H1 (cell line): ENCODE measurements around the gene POMP. TPM values are rescaled to one million over a fixed set of nuclear protein-coding genes. Genes with fewer than 3 reads are reported as not detected.

Source experiments
- CTCF ChIA-PET: fragments of 300-600 bp; sonication (Branson Sonifier 250); formaldehyde crosslinking; loops from one replicate; lab custom pipeline; 2021; ENCODE audit not compliant: partially characterized antibody; lab: Charles Lee
- POLR2A ChIA-PET: fragments of 300-600 bp; sonication (Branson Sonifier 250); formaldehyde crosslinking; loops from one replicate; lab custom pipeline; 2021; ENCODE audit warnings: inconsistent platforms; ENCODE audit not compliant: partially characterized antibody; lab: Charles Lee
- DNase-seq, 2 experiments: peaks; one replicate each; pipeline versions ENCODE4 v3.0.0 to v3.0.0-alpha.2; 2010 to 2022; ENCODE audit warnings: low spot score in 2 of 2, low read depth in 1 of 2, mixed read lengths in 1 of 2
- FAIRE-seq: peaks from 2 replicates; lab custom pipeline; 2011; peaks lifted over from hg19 to GRCh38; lab: Jason Lieb, UNC
- H2AFZ ChIP-seq: 2 replicates; pipeline ENCODE4 v1.8.1; 2012; ENCODE audit warnings: low read length, inconsistent platforms
- H2AK5ac ChIP-seq: 2 replicates; pipeline ENCODE4 v1.6.1; 2013; ENCODE audit warnings: low read depth, low read length
- H2BK120ac ChIP-seq: replicated peaks from 2 replicates; pipeline ENCODE3; 2013; ENCODE audit warnings: low read depth, low read length, inconsistent platforms
- H2BK12ac ChIP-seq: 2 replicates; pipeline ENCODE4 v1.6.1; 2013; ENCODE audit warnings: low read depth, low read length
- H2BK15ac ChIP-seq: 2 replicates; pipeline ENCODE4 v1.6.1; 2013; ENCODE audit warnings: low read length
- H2BK20ac ChIP-seq: 2 replicates; pipeline ENCODE4 v1.6.1; 2013; ENCODE audit warnings: low read length
- H2BK5ac ChIP-seq: 2 replicates; pipeline ENCODE4 v1.6.1; 2013; ENCODE audit warnings: low read depth, low read length
- H3K14ac ChIP-seq: 2 replicates; pipeline ENCODE4 v1.6.1; 2013; ENCODE audit warnings: inconsistent platforms; ENCODE audit not compliant: insufficient read length
- H3K18ac ChIP-seq: 2 replicates; pipeline ENCODE4 v1.6.1; 2013; ENCODE audit warnings: low read length; ENCODE audit errors: extremely low read depth
- H3K23ac ChIP-seq: 2 replicates; pipeline ENCODE4 v1.6.1; 2013; ENCODE audit warnings: inconsistent platforms; ENCODE audit not compliant: insufficient read length
- H3K23me2 ChIP-seq: 2 replicates; pipeline ENCODE4 v1.6.1; 2013; ENCODE audit warnings: low read depth, low read length
- H3K27ac ChIP-seq: 2 replicates; pipeline ENCODE4 v1.6.1; 2011; ENCODE audit warnings: low read depth, low read length, inconsistent platforms
- H3K27me3 ChIP-seq, 4 experiments: replicated peaks in 1 of 4; 1 replicate in 1 of 4; 2 replicates in 3 of 4; pipeline versions ENCODE4 v1.6.1 to v1.8.1; 2011 to 2013; ENCODE audit warnings: low read length in 3 of 4, mild to moderate bottlenecking in 3 of 4, inconsistent platforms in 2 of 4, mixed read lengths in 2 of 4, moderate library complexity in 1 of 4; ENCODE audit not compliant: control insufficient read depth in 3 of 4, insufficient read depth in 3 of 4; ENCODE audit errors: extremely low read depth in 1 of 4
- H3K36me3 ChIP-seq, 4 experiments: 2 replicates each; pipeline versions ENCODE4 v1.6.1 to v1.8.1; 2011 to 2013; ENCODE audit warnings: mild to moderate bottlenecking in 4 of 4, low read length in 3 of 4, moderate library complexity in 2 of 4, control low read depth in 1 of 4, inconsistent platforms in 1 of 4; ENCODE audit not compliant: insufficient read depth in 4 of 4, control insufficient read depth in 2 of 4
- H3K4ac ChIP-seq: replicated peaks from 2 replicates; pipeline ENCODE3; 2013; ENCODE audit warnings: low read length, low read depth, mixed read lengths, inconsistent platforms; ENCODE audit not compliant: insufficient read length
- H3K4me1 ChIP-seq, 4 experiments: replicated peaks in 1 of 4; 1 replicate in 1 of 4; 2 replicates in 3 of 4; pipeline versions ENCODE4 v1.6.1 to v1.8.1; 2011 to 2013; ENCODE audit warnings: low read length in 3 of 4, inconsistent platforms in 2 of 4, mixed read lengths in 1 of 4; ENCODE audit not compliant: insufficient read depth in 4 of 4, control insufficient read depth in 3 of 4
- H3K4me2 ChIP-seq, 2 experiments: 2 replicates each; pipeline versions ENCODE4 v1.6.1 to v1.8.1; 2011 to 2013; ENCODE audit warnings: low read depth in 2 of 2, low read length in 2 of 2, control low read depth in 1 of 2, inconsistent platforms in 1 of 2, mild to moderate bottlenecking in 1 of 2; ENCODE audit not compliant: insufficient read depth in 1 of 2
- H3K4me3 ChIP-seq, 4 experiments: fragments of 200-600, 300-600 bp in 1 of 4; sonication (generic), shearing (Covaris generic), sonication (Bioruptor Twin) in 1 of 4; 2 replicates each; pipeline versions ENCODE4 v1.5.1 to v1.8.1; 2011 to 2016; ENCODE audit warnings: low read length in 4 of 4, low read depth in 3 of 4, control low read depth in 2 of 4, inconsistent platforms in 2 of 4, mild to moderate bottlenecking in 2 of 4, mixed read lengths in 1 of 4, moderate library complexity in 1 of 4; ENCODE audit not compliant: insufficient read depth in 2 of 4; ENCODE audit errors: extremely low read depth in 1 of 4
- H3K56ac ChIP-seq: replicated peaks from 2 replicates; pipeline ENCODE3; 2013; ENCODE audit warnings: low read depth, mild to moderate bottlenecking, mixed read lengths, low read length, inconsistent platforms; ENCODE audit not compliant: insufficient read length
- H3K79me1 ChIP-seq: 2 replicates; pipeline ENCODE4 v1.6.1; 2013; ENCODE audit warnings: low read depth, low read length, control low read depth
- H3K79me2 ChIP-seq, 2 experiments: 2 replicates each; pipeline versions ENCODE4 v1.6.1 to v1.8.1; 2012 to 2013; ENCODE audit warnings: low read length in 2 of 2, mild to moderate bottlenecking in 2 of 2, inconsistent platforms in 1 of 2; ENCODE audit not compliant: insufficient read depth in 2 of 2, control insufficient read depth in 1 of 2
- H3K9ac ChIP-seq, 4 experiments: replicated peaks in 1 of 4; 1 replicate in 1 of 4; 2 replicates in 3 of 4; pipeline versions ENCODE4 v1.6.1 to v1.8.1; 2011 to 2013; ENCODE audit warnings: low read depth in 3 of 4, low read length in 3 of 4, control low read depth in 2 of 4, mild to moderate bottlenecking in 2 of 4, moderate library complexity in 2 of 4, inconsistent platforms in 1 of 4; ENCODE audit errors: extremely low read depth in 1 of 4
- H3K9me3 ChIP-seq, 2 experiments: 2 replicates each; pipeline versions ENCODE4 v1.6.1 to v1.8.1; 2012 to 2013; ENCODE audit warnings: mild to moderate bottlenecking in 2 of 2, moderate library complexity in 2 of 2, control low read depth in 1 of 2, inconsistent platforms in 1 of 2, low read depth in 1 of 2, low read length in 1 of 2, mixed read lengths in 1 of 2; ENCODE audit not compliant: insufficient read depth in 2 of 2
- H4K20me1 ChIP-seq, 2 experiments: replicated peaks in 1 of 2; 2 replicates each; pipeline versions ENCODE3 to v1.8.1; 2011 to 2013; ENCODE audit warnings: inconsistent platforms in 2 of 2, low read length in 2 of 2, mild to moderate bottlenecking in 1 of 2; ENCODE audit not compliant: insufficient read depth in 2 of 2, control insufficient read depth in 1 of 2
- H4K5ac ChIP-seq: 2 replicates; pipeline ENCODE4 v1.6.1; 2013; ENCODE audit warnings: low read length, low read depth, mixed read lengths, inconsistent platforms; ENCODE audit not compliant: insufficient read length
- H4K8ac ChIP-seq: 2 replicates; pipeline ENCODE4 v1.8.0; 2013; ENCODE audit warnings: mild to moderate bottlenecking, moderate library complexity, low read length, inconsistent platforms; ENCODE audit not compliant: insufficient read depth; ENCODE audit errors: extremely low read depth
- H4K91ac ChIP-seq: replicated peaks from 2 replicates; pipeline ENCODE3; 2013; ENCODE audit warnings: low read length, mixed read lengths, inconsistent platforms; ENCODE audit not compliant: insufficient read length
- CHD2 ChIP-seq: IDR thresholded peaks from 2 replicates; pipeline ENCODE4 v1.6.1; 2012; ENCODE audit warnings: low read length, improper control_type of control experiment
- EP300 ChIP-seq, 2 experiments: IDR thresholded peaks; 1 replicate in 1 of 2; 2 replicates in 1 of 2; pipeline ENCODE4 v1.6.1; 2011 to 2012; ENCODE audit warnings: low read depth in 2 of 2, low read length in 2 of 2, mild to moderate bottlenecking in 2 of 2, borderline replicate concordance in 1 of 2, inconsistent platforms in 1 of 2, moderate library complexity in 1 of 2
- EZH2 ChIP-seq: fragments of 200-600 bp; sonication (generic); IDR thresholded peaks from 2 replicates; pipeline ENCODE4 v1.7.1; 2012; ENCODE audit warnings: low read depth, mild to moderate bottlenecking, moderate library complexity, low read length, inconsistent platforms; ENCODE audit not compliant: severe bottlenecking
- FOSL1 ChIP-seq: IDR thresholded peaks from 2 replicates; pipeline ENCODE4 v1.6.1; 2011; ENCODE audit warnings: mild to moderate bottlenecking, low read depth, low read length, moderate library complexity; ENCODE audit not compliant: insufficient read depth
- GABPA ChIP-seq: IDR thresholded peaks from 2 replicates; pipeline ENCODE4 v1.6.1; 2011; ENCODE audit warnings: mild to moderate bottlenecking, low read length, moderate library complexity, borderline replicate concordance; ENCODE audit not compliant: insufficient read depth
- HDAC2 ChIP-seq, 2 experiments: fragments of 300-600 bp in 1 of 2; sonication (generic) in 1 of 2; IDR thresholded peaks; 2 replicates each; pipeline ENCODE4 v1.6.1; 2011 to 2012; ENCODE audit warnings: low read depth in 2 of 2, low read length in 2 of 2, mild to moderate bottlenecking in 2 of 2, moderate library complexity in 2 of 2, borderline replicate concordance in 1 of 2, inconsistent platforms in 1 of 2
- HDAC6 ChIP-seq: IDR thresholded peaks from one replicate; pipeline ENCODE4 v1.7.1; 2012; ENCODE audit warnings: low read depth, mild to moderate bottlenecking, inconsistent platforms, low read length, moderate library complexity
- JUN ChIP-seq: IDR thresholded peaks from 2 replicates; pipeline ENCODE4 v1.6.1; 2011; ENCODE audit warnings: low read depth, mild to moderate bottlenecking, improper control_type of control experiment, low read length
- NANOG ChIP-seq: IDR thresholded peaks from 2 replicates; pipeline ENCODE4 v1.6.1; 2011; ENCODE audit warnings: low read length, low read depth, mild to moderate bottlenecking, inconsistent platforms; ENCODE audit not compliant: insufficient read depth, poor library complexity, severe bottlenecking
- SIX5 ChIP-seq: IDR thresholded peaks from 2 replicates; pipeline ENCODE4 v1.6.1; 2011; ENCODE audit warnings: mild to moderate bottlenecking, low read depth, low read length
- TAF1 ChIP-seq: IDR thresholded peaks from 2 replicates; pipeline ENCODE4 v1.6.1; 2011; ENCODE audit warnings: mild to moderate bottlenecking, low read depth, low read length
- WGBS, 2 experiments: shearing (Covaris generic) in 1 of 2; methylation state at CpG; one replicate each; pipeline versions ENCODE4 v1.1.6 to v1.1.7; 2013 to 2015; ENCODE audit warnings: low lambda C conversion rate in 2 of 2, mixed read lengths in 2 of 2, inconsistent platforms in 1 of 2, low coverage in 1 of 2, missing lambda C conversion rate in 1 of 2; ENCODE audit not compliant: insufficient replicate concordance in 2 of 2, insufficient coverage in 1 of 2, insufficient read length in 1 of 2; ENCODE audit errors: extremely low coverage in 1 of 2, missing lambda C conversion rate in 1 of 2; 5-methylcytosine and 5-hydroxymethylcytosine counted together
- polyA plus RNA-seq, 7 experiments: library from polyadenylated mRNA; depleted of rRNA in 3 of 7; stranded (reverse) in 5 of 7; unstranded in 2 of 7; fragments of >200 nt in 5 of 7; fragments of 200-250 nt in 2 of 7; gene quantifications; 1 replicate in 5 of 7; 2 replicates in 1 of 7; 4 replicates in 1 of 7; pipeline versions ENCODE4 v1.2.1 to v1.2.3, GENCODE V29; 2011 to 2013; ENCODE audit warnings: missing spikeins in 2 of 7, mixed read lengths in 2 of 7
- total RNA-seq: library from RNA; stranded (reverse); fragmentation: NEBNext Ultra II Directional; extraction: Animal tissue kit (Norgen Biotek cat#: 25700); gene quantifications from 2 replicates; pipeline ENCODE4 v1.2.1, GENCODE V29; 2021

POMP gene
- total and polyA plus RNA-seq, 2 of the 8 experiments (the other 6 are each of a cell fraction or from before 2014, with no cell fraction given), result 38.4 to 115 TPM

DNA sequence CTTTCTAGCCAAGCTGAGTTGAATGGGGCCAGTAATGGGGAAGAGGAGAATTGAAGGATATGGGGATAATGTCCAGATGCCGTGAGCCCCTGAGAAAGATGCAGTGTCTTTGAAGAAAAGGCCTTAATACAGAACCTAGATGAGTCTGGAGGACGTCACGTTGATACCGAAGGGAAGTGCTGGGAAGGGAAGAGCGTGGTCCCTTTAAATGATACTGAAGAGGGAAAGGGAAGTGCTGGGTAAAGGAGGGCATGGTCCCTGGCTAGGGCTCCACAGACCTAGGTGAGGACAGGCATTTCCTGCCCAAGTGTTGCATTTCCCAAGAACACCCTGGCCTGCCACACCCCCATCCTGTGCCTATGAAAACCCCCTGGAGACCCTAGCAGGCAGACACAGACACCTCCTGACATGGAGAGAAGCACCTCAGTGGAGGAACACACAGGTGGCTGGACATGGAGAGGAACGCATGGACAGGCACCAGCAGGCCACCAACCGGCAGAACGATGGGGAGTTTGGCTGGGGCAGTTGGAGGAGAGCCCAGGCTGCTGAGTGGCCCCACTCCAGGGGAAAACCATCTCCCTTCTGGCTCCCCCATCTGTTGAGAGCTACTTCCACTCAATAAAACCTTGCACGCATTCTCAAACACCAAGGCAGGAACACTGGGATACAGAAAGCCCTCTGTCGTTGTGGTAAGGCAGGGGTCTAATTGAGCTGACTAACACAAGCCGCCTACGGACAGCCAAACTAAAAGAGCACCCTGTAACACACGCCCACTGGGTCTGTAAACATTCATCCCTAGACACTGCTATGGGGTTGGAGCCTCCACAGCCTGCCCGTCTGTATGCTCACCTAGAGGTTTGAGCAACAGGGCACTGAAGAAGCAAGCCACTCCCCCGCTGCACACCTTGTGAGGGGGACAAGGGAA, 34.9 kb upstream of the POMP start:
- Histone ChIP-seq H3K4ac (no peak overlapping the region), H2BK5ac (peak overlapping the region; percentile 39; the same call in 1 of the 2 replicates), H2AK5ac (no peak overlapping the region), H3K9ac (no peak overlapping the region), H3K4me1 (peaks cover 0 to 8% (median 1%) of the 10 kb centered on the region in 4 experiments; a peak in 2 of 7 replicates), H3K9me3 (no peaks in the 10 kb centered on the region), H3K79me1 (no peaks in the 10 kb centered on the region), H2BK120ac (peak overlapping the region; percentile 28), H3K79me2 (no peaks in the 10 kb centered on the region), H2BK20ac (peak overlapping the region; percentile 56; the same call in 1 of the 2 replicates), H3K4me2 (no peak overlapping the region), H3K23ac (no peak overlapping the region), H3K14ac (no peak overlapping the region), H3K36me3 (no peaks in the 10 kb centered on the region), H3K56ac (no peak overlapping the region), H4K20me1 (no peaks in the 10 kb centered on the region), H4K8ac (no peak overlapping the region), H3K23me2 (no peaks in the 10 kb centered on the region), H3K27ac (no peak overlapping the region), H3K18ac (no peak overlapping the region), H4K5ac (no peak overlapping the region), H4K91ac (peak overlapping the region; percentile 38), H2BK15ac (no peak overlapping the region; the same call in 1 of the 2 replicates), H3K4me3 (no peak overlapping the region), H2AFZ (peak overlapping the region; percentile 72; the same call in 1 of the 2 replicates), H2BK12ac (peak overlapping the region; percentile 55; the same call in 1 of the 2 replicates), H3K27me3 (no peaks in the 10 kb centered on the region)
- ChIA-PET CTCF (interaction anchor here (1.0 to 3.7 kb wide), 2 partner anchors 12 to 69 kb away, joined by 3 to 9 read pairs; no protein-coding TSS in a partner anchor), POLR2A (no interaction called here)
- FAIRE-seq, result no peak
- WGBS, 2 experiments, result 83% methylated on average over 15 of the region's 15 CpGs; no CpG with 5 or more reads in 1 of the 2 experiments
- DNase-seq, result no peak
- TF ChIP-seq HDAC6 (no peak), FOSL1 (no peak), TAF1 (no peak), SIX5 (no peak), HDAC2 (IDR thresholded peaks at IDR 0.05; ENCODE audit: borderline replicate concordance in 1 of 2, low read depth in 2 of 2, low read length in 2 of 2) (no peak), GABPA (no peak), NANOG (no peak), EP300 (IDR thresholded peaks at IDR 0.05; ENCODE audit: borderline replicate concordance in 1 of 2, low read depth in 2 of 2, low read length in 2 of 2) (no peak), CHD2 (no peak), EZH2 (no peak), JUN (no peak)
